Mucosa of descending colon (tissue), 3 donors: Measurements from ENCODE around the gene CDH4. TPM values are rescaled to one million over a fixed set of nuclear protein-coding genes. Genes with fewer than 3 reads are reported as not detected.
A peak's percentile ranks its signal among the peaks of the same experiment; 100 is the strongest.

ENCODE experiments used
- ATAC-seq: fragments of 200-7000 bp; cut with Tn5 transposase; one replicate; pipeline ENCODE4 v1.9.1; 2020; ENCODE audit warnings: mild to moderate bottlenecking, moderate library complexity
- DNase-seq, 3 donors: peaks; one replicate each; pipeline ENCODE4 v3.0.0-alpha.2; 2020
- H3K36me3 ChIP-seq: fragments of 200-600 bp; one replicate; pipeline ENCODE4 v1.8.0; 2021; ENCODE audit warnings: low read depth, mild to moderate bottlenecking
- H3K4me1 ChIP-seq: fragments of 200-600 bp; one replicate; pipeline ENCODE4 v1.8.0; 2021; ENCODE audit warnings: low read depth, mild to moderate bottlenecking
- H3K4me3 ChIP-seq: fragments of 200-600 bp; one replicate; pipeline ENCODE4 v1.8.0; 2021; ENCODE audit warnings: mild to moderate bottlenecking
- H3K9me3 ChIP-seq: fragments of 200-600 bp; one replicate; pipeline ENCODE4 v1.8.0; 2021; ENCODE audit warnings: mild to moderate bottlenecking
- CTCF ChIP-seq: fragments of 200-600 bp; IDR thresholded peaks from one replicate; pipeline ENCODE4 v1.8.0; 2022; ENCODE audit warnings: antibody characterized with exemption, mild to moderate bottlenecking
- intact Hi-C, 2 donors: fragments of 100-400 bp; cut with DNase I in 1 of 2; cut with micrococcal nuclease in 1 of 2; formaldehyde crosslinking; loops; one replicate each; pipeline versions ENCODE4 v1.11.0 to v1.11.1; 2022; cut with DNase I, micrococcal nuclease
- total RNA-seq, 3 donors: library from RNA; stranded (reverse); fragmentation: NEBNext Ultra II Directional in 2 of 3; extraction: Animal tissue kit (Norgen Biotek cat#: 25700) in 2 of 3; gene quantifications; one replicate each; pipeline versions ENCODE4 v1.2.1 to v1.2.4, GENCODE V29; 2021 to 2023
- donor health status: DM: no; HTN: no; CAD: no; lungs with moderate emphysema.
- donor health status: DM: no; HTN: no; CAD: no.
- donor health status: DM: no; HTN: yes; CAD: no.

CDH4 gene
- total RNA-seq, 3 donors from 2014 or later = 0.16 TPM; not detected in 2

DNA sequence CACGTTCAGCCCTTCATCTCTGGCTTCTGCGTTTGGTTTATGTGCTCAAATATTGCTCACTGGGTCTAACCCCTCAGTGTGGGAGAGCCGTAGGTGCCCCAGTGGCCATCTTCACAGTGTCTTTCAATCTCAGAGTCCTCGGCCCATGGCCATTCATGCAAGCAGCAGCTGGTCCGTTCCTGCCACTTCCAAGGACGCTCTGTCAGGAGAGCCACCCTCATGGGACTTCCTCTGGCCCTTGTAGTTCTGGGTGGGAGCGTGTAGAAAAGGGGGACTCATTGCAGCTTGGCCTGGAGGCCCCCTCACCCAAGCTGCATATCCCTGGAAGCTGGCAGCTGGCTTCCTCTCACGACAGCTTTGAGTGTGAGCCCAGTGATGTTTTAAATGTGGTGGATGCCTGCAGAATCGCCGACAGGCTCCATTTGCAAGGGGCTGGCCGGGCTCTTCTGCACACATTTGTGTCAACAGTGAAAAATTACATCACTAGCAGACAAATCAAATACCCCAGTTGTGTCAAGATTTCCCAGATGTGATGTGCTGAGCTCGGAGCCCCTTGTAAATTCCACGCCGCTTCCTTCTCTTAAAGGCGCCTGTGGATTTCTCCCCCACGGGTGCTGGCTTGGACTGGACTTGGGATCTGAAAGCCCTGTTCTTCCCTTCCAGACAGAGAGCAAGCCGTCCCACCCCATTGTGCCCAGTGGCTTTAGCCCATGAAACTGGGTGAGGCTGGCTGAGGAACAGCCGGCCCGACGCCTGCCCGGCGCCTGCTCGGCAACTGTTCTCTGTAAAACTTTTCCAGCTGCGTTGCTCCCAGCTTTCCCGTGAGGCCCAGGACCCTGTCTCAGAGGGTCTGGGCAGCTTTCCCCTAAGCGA is 453.6 kb downstream of the CDH4 start:
- Histone ChIP-seq H3K9me3 (no peaks in the 10 kb centered on the region), H3K36me3 (no peaks in the 10 kb centered on the region), H3K4me1 (no peaks in the 10 kb centered on the region), H3K4me3 (no peak overlapping the region)
- intact Hi-C loops = no loop called here
- DNase-seq (peak in 1 of 3 donors; percentile 8), ATAC-seq (no peak)
- TF ChIP-seq CTCF = no peak

- intact Hi-C loops = no loop called here
- no peaks in the 10 kb centered on the region for H3K4me1 ChIP-seq
- no peaks in the 10 kb centered on the region for H3K36me3 ChIP-seq
- no peaks in the 10 kb centered on the region for H3K9me3 ChIP-seq
- DNase-seq (no peak), ATAC-seq (no peak)
- no peak for TF ChIP-seq CTCF
- H3K4me3 ChIP-seq = no peak overlapping the region
Observed at GRCh38 chr20:61706259-61706961, 454.3 kb downstream of the CDH4 start.

- intact Hi-C loops = no loop called here
- Histone ChIP-seq H3K9me3 (no peaks in the 10 kb centered on the region), H3K4me3 (no peak overlapping the region), H3K4me1 (no peaks in the 10 kb centered on the region), H3K36me3 (no peaks in the 10 kb centered on the region)
- no peak for TF ChIP-seq CTCF
- no peak for ATAC-seq
- DNase-seq = no peak
Observed at GRCh38 chr20:61708891-61709290, 456.8 kb downstream of the CDH4 start.

DNA sequence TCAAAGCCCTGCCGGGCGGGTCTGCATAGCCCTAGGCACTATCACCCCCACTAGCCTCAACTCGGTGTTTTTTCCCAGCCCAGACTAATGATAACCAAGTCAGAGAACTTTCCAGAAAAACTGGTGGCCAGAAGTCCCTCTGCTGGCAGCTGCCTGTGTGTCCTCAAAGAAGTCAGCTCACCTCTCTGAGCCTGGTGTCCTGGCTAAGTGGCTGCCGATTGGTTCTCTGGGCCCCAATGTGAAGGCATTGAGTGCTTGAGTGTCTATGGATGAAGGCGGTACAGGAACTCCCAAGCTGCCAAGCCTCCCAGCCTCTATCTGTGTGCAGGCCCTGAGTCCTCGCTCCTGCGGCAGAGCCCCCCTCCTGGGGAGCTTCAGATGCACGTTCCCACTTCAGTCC is 458.0 kb downstream of the CDH4 start:
- H3K4me3 ChIP-seq = no peak overlapping the region

DNA sequence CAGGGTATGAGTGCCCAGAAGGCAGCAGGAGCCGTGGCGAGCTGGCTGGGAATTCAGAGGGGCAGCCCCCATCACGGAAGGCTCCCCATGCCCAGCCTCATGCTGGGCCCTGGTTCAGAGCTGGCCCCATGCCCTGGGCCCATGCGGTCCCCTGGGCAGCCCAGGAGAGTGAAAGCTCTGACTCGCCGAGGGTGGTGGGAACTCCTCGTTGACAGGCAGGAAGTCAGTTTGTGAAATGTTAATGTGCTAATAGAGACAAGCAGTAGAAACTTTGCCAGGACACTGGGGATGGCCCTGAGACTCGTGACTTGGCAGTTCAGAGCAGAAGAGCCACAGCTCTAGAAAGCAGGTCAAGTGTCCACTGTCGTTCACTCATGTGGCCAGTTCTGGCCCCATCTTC is 460.6 kb downstream of the CDH4 start:
- H3K36me3 ChIP-seq = no peaks in the 10 kb centered on the region
- intact Hi-C loops = no loop called here
- no peak for ATAC-seq
- H3K4me1 ChIP-seq = no peaks in the 10 kb centered on the region
- no peak for DNase-seq
- TF ChIP-seq CTCF = no peak
- H3K4me3 ChIP-seq = no peak overlapping the region
- peaks cover 14% of the 10 kb centered on the region for H3K9me3 ChIP-seq

More for the DNA sequence above, 458.0 kb downstream of the CDH4 start:
- Histone ChIP-seq H3K4me1 (no peaks in the 10 kb centered on the region), H3K9me3 (no peaks in the 10 kb centered on the region), H3K36me3 (no peaks in the 10 kb centered on the region)
- DNase-seq = no peak
- intact Hi-C loops = no loop called here
- no peak for ATAC-seq
- TF ChIP-seq CTCF = no peak
